GM19238 (cell line): ENCODE measurements around the gene SH3BP2.

ENCODE experiments used
- DNase-seq: peaks from one replicate; pipeline ENCODE4 v3.0.0; 2011; ENCODE audit warnings: low spot score; ENCODE audit not compliant: insufficient read length

The SH3BP2 gene

GRCh38 chr4:2792711-2793585 is at the start of gene SH3BP2:
Gene SH3BP2, plus strand, starts transcription at chr4:2793085. Its CDS starts 27,533 bp downstream, at chr4:2820618.
- DNase-seq: no peak

- no peak for DNase-seq
Observed at GRCh38 chr4:2743518-2744445, 49.1 kb upstream of the SH3BP2 start.

GRCh38 chr4:2744576-2745270 is 48.2 kb upstream of the SH3BP2 start:
- DNase-seq: no peak

- no peak for DNase-seq
Observed at GRCh38 chr4:2745516-2745915, 47.4 kb upstream of the SH3BP2 start.

- peak; percentile 90 for DNase-seq
Observed at GRCh38 chr4:2745981-2746806, 46.7 kb upstream of the SH3BP2 start.

GRCh38 chr4:2746891-2747695 is 45.8 kb upstream of the SH3BP2 start:
- no peak for DNase-seq

GRCh38 chr4:2750719-2751605 is 41.9 kb upstream of the SH3BP2 start:
- no peak for DNase-seq

GRCh38 chr4:2753436-2753835 is 39.4 kb upstream of the SH3BP2 start:
- no peak for DNase-seq

GRCh38 chr4:2754848-2755819 is 37.8 kb upstream of the SH3BP2 start:
- no peak for DNase-seq

GRCh38 chr4:2755821-2756690 is 36.8 kb upstream of the SH3BP2 start, which contains the start of gene TNIP2:
Gene TNIP2, minus strand, starts transcription at chr4:2756336. Its CDS starts 47 bp downstream, at chr4:2756289.
- DNase-seq: peak; percentile 94

GRCh38 chr4:2756691-2757350 is 36.1 kb upstream of the SH3BP2 start:
- no peak for DNase-seq

- DNase-seq: no peak
Observed at GRCh38 chr4:2757426-2757825, 35.5 kb upstream of the SH3BP2 start.

- no peak for DNase-seq
Observed at GRCh38 chr4:2761035-2761923, 31.6 kb upstream of the SH3BP2 start.

GRCh38 chr4:2762048-2762447 is 30.8 kb upstream of the SH3BP2 start:
- DNase-seq: no peak
